HG02623 (cell line): ENCODE measurements around the gene AGFG2.

Experiments
- ATAC-seq: cut with Tn5 transposase; IDR thresholded peaks from one replicate; pipeline ENCODE4 v1.9.1; 2021; ENCODE audit warnings: moderate library complexity; ENCODE audit not compliant: unreplicated experiment

AGFG2 gene

DNA sequence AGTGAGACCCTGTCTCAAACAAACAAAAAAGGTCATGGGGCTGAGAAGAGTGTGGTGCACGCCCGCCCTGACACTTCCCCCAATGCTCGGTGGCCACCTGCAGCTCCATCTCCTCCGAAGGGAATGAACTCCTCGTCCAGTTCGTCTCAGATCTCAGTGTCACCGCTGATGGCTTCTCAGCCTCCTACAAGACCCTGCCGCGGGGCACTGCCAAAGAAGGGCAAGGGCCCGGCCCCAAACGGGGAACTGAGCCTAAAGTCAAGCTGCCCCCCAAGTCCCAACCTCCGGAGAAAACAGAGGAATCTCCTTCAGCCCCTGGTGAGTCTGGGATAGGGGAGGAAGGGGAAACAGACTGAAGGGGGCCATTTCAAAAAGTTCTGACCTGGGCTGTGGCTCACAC lies 67.3 kb downstream of the AGFG2 start:
- no peak for ATAC-seq

DNA sequence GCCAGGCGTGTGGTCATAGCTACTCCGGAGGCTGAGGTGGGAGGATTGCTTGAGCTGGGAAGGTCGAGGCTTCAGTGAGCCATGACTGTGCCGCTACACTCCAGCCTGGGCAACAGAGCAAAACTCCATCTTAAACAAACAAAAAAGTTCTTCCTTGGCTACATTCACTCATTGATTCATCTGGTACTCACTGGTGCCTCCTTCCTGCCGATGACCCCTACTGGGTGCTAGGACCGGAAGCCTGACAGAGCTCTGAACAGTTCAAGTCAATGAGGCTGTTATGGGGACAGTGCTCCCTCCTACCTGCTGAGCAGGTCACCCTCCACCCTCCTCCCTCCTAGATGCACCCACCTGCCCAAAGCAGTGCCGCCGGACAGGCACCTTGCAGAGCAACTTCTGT lies 68.1 kb downstream of the AGFG2 start:
- no peak for ATAC-seq

DNA sequence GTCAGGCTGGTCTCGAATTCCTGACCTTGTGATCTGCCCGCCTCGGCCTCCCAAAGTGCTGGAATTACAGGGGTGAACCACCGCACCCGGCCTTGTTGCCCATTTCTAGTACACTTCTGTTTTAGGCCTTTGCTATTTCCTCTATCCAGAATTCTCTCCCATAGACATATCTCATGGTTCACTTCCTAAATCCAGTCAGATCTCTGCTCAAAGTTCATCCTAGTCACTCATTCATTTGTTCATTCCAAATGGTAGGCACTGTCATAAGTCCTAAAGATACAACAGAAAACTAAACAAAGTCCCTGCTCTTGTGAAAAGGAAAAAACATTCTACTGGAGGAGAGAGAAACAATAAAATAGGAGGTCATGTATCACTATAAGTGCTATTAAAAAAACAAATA lies 71.0 kb downstream of the AGFG2 start:
- no peak for ATAC-seq

DNA sequence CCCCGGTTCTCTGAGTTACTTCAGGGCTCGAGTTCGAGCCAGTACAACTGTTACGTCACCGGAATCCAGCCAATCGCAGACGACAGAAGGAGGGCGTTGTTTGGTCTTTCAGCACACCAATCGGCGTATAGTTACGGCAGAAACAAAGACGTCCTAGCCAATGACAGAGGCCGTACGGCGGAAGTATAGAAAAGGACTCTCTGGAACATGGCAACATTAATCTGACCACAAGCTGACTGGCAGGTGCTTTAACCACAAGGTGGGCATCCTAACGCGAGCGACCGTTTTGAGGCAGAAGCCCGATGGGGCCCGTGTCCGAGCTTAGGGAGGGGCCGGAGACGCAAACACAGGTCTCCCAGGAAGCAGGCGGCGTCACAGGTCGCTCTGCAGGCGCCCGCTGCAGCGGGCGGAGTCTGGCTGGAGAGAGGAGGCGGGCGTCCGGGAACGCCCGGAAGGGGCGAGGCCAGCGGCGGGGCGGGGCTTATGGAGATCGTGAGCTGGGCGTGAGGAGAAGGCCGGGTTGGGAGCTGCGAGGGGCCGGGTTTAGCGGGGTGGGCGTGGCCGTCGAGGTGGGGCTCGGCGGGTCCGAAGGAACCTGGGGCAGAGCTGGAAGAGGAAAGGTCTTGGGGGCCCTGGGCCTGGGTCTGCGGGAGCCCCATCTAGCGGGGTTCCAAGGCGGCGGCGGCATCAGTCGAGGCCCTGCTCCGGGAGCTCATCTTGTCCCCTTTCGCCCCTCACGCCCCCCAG lies 73.2 kb downstream of the AGFG2 start, which contains the start of gene MOSPD3:
MOSPD3 (plus strand) TSS at position 558 of the 747 bp plus-strand sequence. CDS start 252 bp downstream, outside the sequence.
- peak; percentile 87 for ATAC-seq

DNA sequence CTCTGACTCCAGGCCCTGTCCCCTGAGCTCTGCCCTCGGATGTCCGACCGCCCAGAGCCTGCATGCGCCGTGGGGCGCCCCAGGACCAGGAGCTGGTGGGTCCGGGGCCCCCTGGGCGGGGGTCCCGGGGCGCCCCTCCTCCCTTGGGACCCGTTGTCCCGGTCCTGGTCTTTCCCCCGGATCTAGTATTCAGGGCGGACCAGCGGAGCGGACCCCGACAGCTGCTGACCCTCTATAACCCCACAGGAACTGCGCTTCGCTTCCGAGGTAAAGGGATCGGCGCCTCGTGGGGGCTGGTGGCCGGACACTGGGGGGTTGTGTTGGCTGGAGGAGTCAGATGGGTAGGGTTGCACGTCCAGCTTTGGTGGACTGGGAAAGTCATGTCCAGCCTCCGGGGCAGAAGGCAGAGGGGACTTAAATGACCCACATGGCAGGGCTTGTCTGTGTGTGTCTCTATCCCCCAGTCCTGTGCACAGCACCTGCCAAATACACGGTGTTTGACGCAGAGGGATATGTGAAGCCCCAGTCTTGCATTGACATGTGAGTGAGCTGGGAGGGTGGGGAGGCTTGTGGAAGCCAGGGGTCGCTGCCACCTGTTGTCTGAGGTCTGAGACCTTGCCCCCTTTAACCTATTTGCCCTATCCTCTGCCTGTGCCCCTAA lies 73.9 kb downstream of the AGFG2 start:
- ATAC-seq, result no peak

DNA sequence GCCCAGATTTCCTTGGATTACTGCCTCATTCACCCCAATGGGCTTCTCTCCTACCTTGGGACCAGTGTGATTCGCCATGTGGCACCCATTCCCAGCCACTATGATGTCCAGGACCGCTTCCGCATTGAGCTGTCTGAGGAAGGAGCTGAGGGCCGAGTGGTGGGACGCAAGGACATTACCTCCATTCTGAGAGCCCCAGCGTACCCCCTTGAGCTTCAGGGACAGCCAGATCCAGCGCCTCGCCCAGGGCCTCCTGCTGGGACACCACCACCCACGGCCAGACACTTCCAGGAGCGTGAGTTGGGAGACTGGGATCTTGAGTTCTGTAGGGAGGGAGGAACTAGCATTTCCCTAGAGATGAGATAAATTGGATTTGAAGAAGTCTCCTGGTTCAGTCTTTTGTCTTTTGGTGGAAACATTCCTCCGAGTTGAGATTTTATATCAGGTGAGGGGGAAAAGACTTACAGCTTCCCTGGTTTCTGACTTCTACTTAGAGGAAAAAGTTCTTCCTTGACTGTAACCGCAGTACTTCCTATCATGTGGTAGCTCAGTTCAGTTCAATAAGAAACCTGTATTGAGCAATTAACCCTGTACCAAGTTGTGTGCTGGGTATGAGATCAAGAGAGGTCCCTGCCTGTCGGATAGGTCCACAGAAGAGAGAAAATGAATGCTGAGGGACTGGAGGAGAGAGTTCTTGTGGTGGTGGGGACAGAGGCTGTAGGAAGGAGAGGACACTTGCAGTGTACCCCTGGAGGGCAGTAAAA lies 74.6 kb downstream of the AGFG2 start:
- no peak for ATAC-seq

DNA sequence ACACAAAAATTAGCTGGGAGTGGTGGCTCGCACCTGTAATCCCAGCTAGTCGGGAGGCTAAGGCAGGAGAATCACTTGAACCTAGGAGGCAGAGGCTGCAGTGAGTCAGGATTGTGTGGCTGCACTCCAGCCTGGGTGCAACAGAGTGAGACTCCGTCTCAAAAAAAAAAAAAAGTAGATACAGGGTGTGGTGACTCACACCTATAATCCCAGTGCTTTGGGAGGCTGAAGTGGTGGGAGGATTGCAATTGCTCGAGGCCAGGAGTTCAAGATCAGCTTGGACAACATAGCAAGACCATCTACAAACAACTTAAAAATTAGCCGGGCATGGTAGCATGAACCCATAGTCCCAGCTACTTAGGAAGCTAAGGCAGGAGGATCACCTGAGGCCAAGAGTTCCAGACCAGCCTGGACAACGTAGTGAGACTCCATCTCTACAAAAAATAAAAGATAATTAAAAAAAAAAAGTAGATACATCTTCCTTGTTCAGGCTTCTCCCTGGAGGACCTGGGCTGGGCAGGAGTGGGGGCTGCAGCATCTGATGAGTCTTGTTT lies 75.4 kb downstream of the AGFG2 start:
- ATAC-seq, result no peak
